Heart right ventricle (tissue), 16 donors: ENCODE data around the gene CDK5RAP2. TPM values are rescaled to one million over a fixed set of nuclear protein-coding genes. Genes with fewer than 3 reads are reported as not detected.

ENCODE experiments used
- ATAC-seq, 8 donors: fragments of 200-7000 bp; cut with Tn5 transposase; one replicate each; pipeline ENCODE4 v1.9.1; 2020; ENCODE audit warnings: mild to moderate bottlenecking in 8 of 8, moderate library complexity in 8 of 8, moderate number of reproducible peaks in 1 of 8
- DNase-seq, 2 donors: peaks; one replicate each; pipeline ENCODE4 v3.0.0-alpha.2; 2020
- H3K27ac ChIP-seq, 10 donors: fragments of 200-600 bp; sonication (generic) in 2 of 10; one replicate each; pipeline versions ENCODE4 v1.5.0 to v1.8.0; 2020 to 2022; ENCODE audit warnings: mild to moderate bottlenecking in 3 of 10
- H3K27me3 ChIP-seq, 7 donors: fragments of 200-600 bp; one replicate each; pipeline ENCODE4 v1.8.0; 2021 to 2022; ENCODE audit warnings: mild to moderate bottlenecking in 2 of 7
- H3K36me3 ChIP-seq, 9 donors: fragments of 200-600 bp; sonication (generic) in 1 of 9; one replicate each; pipeline versions ENCODE4 v1.5.0 to v1.8.0; 2020 to 2022; ENCODE audit warnings: mild to moderate bottlenecking in 2 of 9
- H3K4me1 ChIP-seq, 9 donors: fragments of 200-600 bp; sonication (generic) in 1 of 9; one replicate each; pipeline versions ENCODE4 v1.5.0 to v1.8.0; 2020 to 2022; ENCODE audit warnings: mild to moderate bottlenecking in 4 of 9
- H3K4me3 ChIP-seq, 10 donors: fragments of 200-600 bp; sonication (generic) in 2 of 10; one replicate each; pipeline versions ENCODE4 v1.5.0 to v1.8.0; 2020 to 2022; ENCODE audit warnings: mild to moderate bottlenecking in 7 of 10, moderate library complexity in 2 of 10
- H3K9me3 ChIP-seq, 11 donors: fragments of 200-600 bp in 10 of 11; sonication (generic) in 2 of 11; one replicate each; pipeline versions ENCODE4 v1.5.0 to v1.8.0; 2013 to 2022; ENCODE audit warnings: mild to moderate bottlenecking in 2 of 11, control low read depth in 1 of 11, moderate library complexity in 1 of 11
- WGBS, 2 donors: extraction: QIAGEN DNeasy Blood & Tissue Kit; methylation state at CpG; one replicate each; pipeline ENCODE4 v1.1.7; 2013; ENCODE audit warnings: inconsistent platforms in 1 of 2; 5-methylcytosine and 5-hydroxymethylcytosine counted together
- intact Hi-C, 10 donors: fragments of 100-400 bp; cut with DNase I; formaldehyde crosslinking; loops; one replicate each; pipeline versions ENCODE4 v1.11.1 to v1.14.2; 2022
- polyA plus RNA-seq, 2 donors: library from polyadenylated mRNA; stranded (reverse); fragments of 200-250 nt; gene quantifications; one replicate each; pipeline ENCODE4 v1.2.3, GENCODE V29; 2013
- total RNA-seq, 10 donors: library from RNA; stranded (reverse); fragmentation: NEBNext Ultra II Directional in 3 of 10; extraction: Animal tissue kit (Norgen Biotek cat#: 25700) in 3 of 10; gene quantifications; one replicate each; pipeline versions ENCODE4 v1.2.1 to v1.2.4, GENCODE V29; 2021 to 2023
- TF ChIP-seq, protein P1 (sequence below), 9 donors: fragments of 200-600 bp; sonication (generic) in 2 of 9; IDR thresholded peaks; one replicate each; pipeline versions ENCODE4 v1.5.0 to v1.8.0; 2021 to 2022; ENCODE audit warnings: antibody characterized with exemption in 9 of 9, mild to moderate bottlenecking in 5 of 9, moderate library complexity in 1 of 9
- donor health status: Arrhythmogenic right ventricular cardiomyopathy.
- donor health status: ischemic (EF 13 %, LVEDD 7.1; RV severe dilation, severe dysfunction).
- donor health status: healthy with polysubstance abuse.
- donor health status: DM: no; HTN: yes; CAD: no.
- donor health status: DM: no; HTN: no; CAD: no.
- donor health status: ischemic (EF 25% LVEDD 6.9; RV normal size, moderate dysfunction).
- donor health status: ischemic (EF 25% LVEDD 5.7; RV mildly dilated, moderate dysfunction).
- donor health status: healthy.
- donor health status: DM: yes; HTN: yes; CAD: no.
- donor health status: Ischemic cardiomyopathy.
- donor health status: ischemic (EF 35%, LVEDD 5.7; RV mildly dilated, moderate dysfunction).
- donor health status: nonischemic (EF 11% LVEDD 7.7; RV severe dilation, severe dysfunction).
- donor health status: DM: yes; HTN: yes; CAD: no.
- donor health status: PGD.
- donor health status: ischemic (EF 29% LVEDD 5.4; RV normal size, mild dysfunction).
- donor health status: nonischemic (EF 23%, LVEDD 6.1; RV moderate dilation, normal function).

CDK5RAP2 gene
- total and polyA plus RNA-seq, 12 donors: 21.6 to 80.1 (median 53.4) TPM

GRCh38 chr9:120366644-120367019 lies 213.3 kb downstream of the CDK5RAP2 start:
- TF ChIP-seq, protein P1, sequence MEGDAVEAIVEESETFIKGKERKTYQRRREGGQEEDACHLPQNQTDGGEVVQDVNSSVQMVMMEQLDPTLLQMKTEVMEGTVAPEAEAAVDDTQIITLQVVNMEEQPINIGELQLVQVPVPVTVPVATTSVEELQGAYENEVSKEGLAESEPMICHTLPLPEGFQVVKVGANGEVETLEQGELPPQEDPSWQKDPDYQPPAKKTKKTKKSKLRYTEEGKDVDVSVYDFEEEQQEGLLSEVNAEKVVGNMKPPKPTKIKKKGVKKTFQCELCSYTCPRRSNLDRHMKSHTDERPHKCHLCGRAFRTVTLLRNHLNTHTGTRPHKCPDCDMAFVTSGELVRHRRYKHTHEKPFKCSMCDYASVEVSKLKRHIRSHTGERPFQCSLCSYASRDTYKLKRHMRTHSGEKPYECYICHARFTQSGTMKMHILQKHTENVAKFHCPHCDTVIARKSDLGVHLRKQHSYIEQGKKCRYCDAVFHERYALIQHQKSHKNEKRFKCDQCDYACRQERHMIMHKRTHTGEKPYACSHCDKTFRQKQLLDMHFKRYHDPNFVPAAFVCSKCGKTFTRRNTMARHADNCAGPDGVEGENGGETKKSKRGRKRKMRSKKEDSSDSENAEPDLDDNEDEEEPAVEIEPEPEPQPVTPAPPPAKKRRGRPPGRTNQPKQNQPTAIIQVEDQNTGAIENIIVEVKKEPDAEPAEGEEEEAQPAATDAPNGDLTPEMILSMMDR (IDR thresholded peaks at IDR 0.05): peak in 1 of 9 donors; percentile 23
- WGBS, 2 donors: 15 to 21% methylated on average over 4 of the region's 4 CpGs
- peaks cover 0 to 3% (median 0%) of the 10 kb centered on the region in 7 donors for H3K27me3 ChIP-seq
- no peak overlapping the region for H3K4me3 ChIP-seq
- H3K9me3 ChIP-seq: peaks cover 0 to 5% (median 0%) of the 10 kb centered on the region in 11 donors
- peak in 4 of 8 donors; percentile 37 to 72 (median 58) for ATAC-seq
- no peak overlapping the region for H3K27ac ChIP-seq
- no peaks in the 10 kb centered on the region for H3K36me3 ChIP-seq
- no peak for DNase-seq
- H3K4me1 ChIP-seq: peaks cover 0 to 5% (median 0%) of the 10 kb centered on the region in 9 donors
- intact Hi-C loops: no loop called here

DNA sequence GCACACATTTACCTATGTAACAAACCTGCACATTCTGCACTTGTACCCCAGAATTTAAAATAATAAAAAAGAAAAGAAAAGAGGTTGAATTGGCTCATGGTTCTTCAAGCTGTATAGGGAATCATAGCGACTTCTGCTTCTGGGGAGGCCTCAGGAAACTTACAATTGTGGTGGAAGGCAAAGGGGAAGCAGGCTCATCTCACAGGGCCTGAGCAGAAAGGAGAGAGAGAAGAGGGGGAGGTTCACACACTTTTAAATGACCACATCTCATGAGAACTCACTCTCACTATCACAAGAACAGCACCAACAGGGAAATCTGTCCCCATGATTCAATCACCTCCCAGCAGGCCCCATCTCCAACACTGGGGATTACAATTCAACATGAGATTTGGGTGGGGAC lies 214.6 kb downstream of the CDK5RAP2 start:
- Histone ChIP-seq H3K4me1 (peaks cover 0 to 5% (median 0%) of the 10 kb centered on the region in 9 donors), H3K27ac (no peak overlapping the region), H3K9me3 (peaks cover 0 to 5% (median 0%) of the 10 kb centered on the region in 11 donors), H3K27me3 (peaks cover 0 to 3% (median 0%) of the 10 kb centered on the region in 7 donors), H3K36me3 (no peaks in the 10 kb centered on the region), H3K4me3 (no peak overlapping the region)
- WGBS, 2 donors: 90 to 93% methylated on average over 1 of the region's 1 CpG
- ATAC-seq (no peak), DNase-seq (no peak)
- TF ChIP-seq, protein P1 (IDR thresholded peaks at IDR 0.05): no peak
- intact Hi-C loops: no loop called here

- WGBS, 2 donors: 32 to 38% methylated on average over 2 of the region's 2 CpGs
- intact Hi-C loops: no loop called here
- TF ChIP-seq, protein P1 (IDR thresholded peaks at IDR 0.05): no peak
- Histone ChIP-seq H3K27me3 (peaks cover 0 to 3% (median 0%) of the 10 kb centered on the region in 7 donors), H3K9me3 (peaks cover 0 to 2% (median 0%) of the 10 kb centered on the region in 11 donors), H3K36me3 (no peaks in the 10 kb centered on the region), H3K27ac (no peak overlapping the region), H3K4me3 (no peak overlapping the region), H3K4me1 (peaks cover 0 to 5% (median 0%) of the 10 kb centered on the region in 9 donors)
- ATAC-seq (no peak), DNase-seq (no peak)
Measured at GRCh38 chr9:120363697-120364096, 216.3 kb downstream of the CDK5RAP2 start.

DNA sequence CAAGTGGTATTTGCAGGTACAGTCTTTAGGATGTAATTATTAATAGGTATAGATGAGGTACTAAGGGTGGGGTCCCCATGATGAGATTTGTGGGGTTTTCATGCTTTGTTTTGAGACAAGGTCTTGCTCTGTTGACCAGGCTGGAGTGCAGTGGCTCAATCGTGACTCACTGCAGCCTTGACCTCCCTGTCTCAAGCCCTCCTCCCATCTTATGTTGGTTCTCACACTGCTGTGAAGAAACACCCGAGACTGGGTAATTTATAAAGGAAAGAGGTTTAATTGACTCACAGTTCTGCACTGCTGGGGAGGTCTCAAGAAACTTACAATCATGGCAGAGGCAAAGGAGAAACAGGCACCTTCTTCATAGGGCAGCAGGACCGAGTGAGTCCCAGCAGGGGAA lies 217.5 kb downstream of the CDK5RAP2 start:
- 76 to 82% methylated on average over 3 of the region's 3 CpGs for WGBS, 2 donors
- DNase-seq (no peak), ATAC-seq (no peak)
- Histone ChIP-seq H3K9me3 (no peaks in the 10 kb centered on the region), H3K27me3 (peaks cover 0 to 3% (median 0%) of the 10 kb centered on the region in 7 donors), H3K4me3 (no peak overlapping the region), H3K27ac (no peak overlapping the region), H3K4me1 (peaks cover 0 to 5% (median 0%) of the 10 kb centered on the region in 9 donors), H3K36me3 (no peaks in the 10 kb centered on the region)
- intact Hi-C loops: no loop called here
- TF ChIP-seq, protein P1 (IDR thresholded peaks at IDR 0.05): no peak
